H9 (cell line): Measurements from ENCODE around the gene TSPAN31. TPM values are rescaled to one million over a fixed set of nuclear protein-coding genes. Genes with fewer than 3 reads are reported as not detected.

Experiments
- DNase-seq: peaks from one replicate; pipeline ENCODE4 v3.0.0-alpha.2; 2017
- H2AFZ ChIP-seq: one replicate; pipeline ENCODE4 v1.6.1; 2013; ENCODE audit warnings: mild to moderate bottlenecking, low read length, control low read depth, moderate library complexity
- H2AK5ac ChIP-seq: 2 replicates; pipeline ENCODE4 v1.6.1; 2013; ENCODE audit warnings: low read length, control low read depth, mixed read lengths; ENCODE audit not compliant: insufficient read length
- H2BK120ac ChIP-seq: one replicate; pipeline ENCODE4 v1.6.1; 2013; ENCODE audit warnings: low read depth, mild to moderate bottlenecking, low read length, control low read depth, inconsistent platforms; ENCODE audit not compliant: poor library complexity, severe bottlenecking
- H2BK12ac ChIP-seq: 2 replicates; pipeline ENCODE4 v1.6.1; 2013; ENCODE audit warnings: low read length, control low read depth, mixed read lengths, low read depth; ENCODE audit not compliant: insufficient read length
- H2BK15ac ChIP-seq: 2 replicates; pipeline ENCODE4 v1.6.1; 2013; ENCODE audit warnings: low read depth, low read length, control low read depth
- H2BK20ac ChIP-seq: one replicate; pipeline ENCODE4 v1.6.1; 2013; ENCODE audit warnings: low read depth, mild to moderate bottlenecking, low read length, control low read depth, inconsistent platforms; ENCODE audit not compliant: poor library complexity, severe bottlenecking
- H2BK5ac ChIP-seq: 2 replicates; pipeline ENCODE4 v1.6.1; 2013; ENCODE audit warnings: low read length, control low read depth, mixed read lengths; ENCODE audit not compliant: insufficient read length
- H3K14ac ChIP-seq: 2 replicates; pipeline ENCODE4 v1.6.1; 2013; ENCODE audit warnings: low read length, control low read depth; ENCODE audit not compliant: insufficient read depth
- H3K18ac ChIP-seq: 2 replicates; pipeline ENCODE4 v1.6.1; 2013; ENCODE audit warnings: low read depth, mild to moderate bottlenecking, mixed read lengths, low read length, control low read depth; ENCODE audit not compliant: insufficient read length
- H3K23ac ChIP-seq: 2 replicates; pipeline ENCODE4 v1.6.1; 2013; ENCODE audit warnings: low read length, control low read depth, mixed read lengths, low read depth; ENCODE audit not compliant: insufficient read length
- H3K23me2 ChIP-seq: 2 replicates; pipeline ENCODE4 v1.6.1; 2013; ENCODE audit warnings: low read depth, mild to moderate bottlenecking, mixed read lengths, low read length, control low read depth; ENCODE audit not compliant: insufficient read length, poor library complexity, severe bottlenecking
- H3K27ac ChIP-seq: 2 replicates; pipeline ENCODE4 v1.5.1; 2013; ENCODE audit warnings: low read length, control low read depth, mixed read lengths, low read depth; ENCODE audit not compliant: insufficient read length
- H3K27me3 ChIP-seq: 2 replicates; pipeline ENCODE4 v1.6.1; 2013; ENCODE audit warnings: low read length, control low read depth, inconsistent platforms; ENCODE audit not compliant: insufficient read depth
- H3K4ac ChIP-seq: 2 replicates; pipeline ENCODE4 v1.6.1; 2013; ENCODE audit warnings: low read depth, mild to moderate bottlenecking, control low read depth, inconsistent platforms, low read length, moderate library complexity
- H3K4me1 ChIP-seq: 2 replicates; pipeline ENCODE4 v1.6.1; 2013; ENCODE audit warnings: low read length, control low read depth, inconsistent platforms; ENCODE audit not compliant: insufficient read depth
- H3K4me2 ChIP-seq: 2 replicates; pipeline ENCODE4 v1.6.1; 2013; ENCODE audit warnings: low read length, control low read depth, mixed read lengths; ENCODE audit not compliant: insufficient read length, insufficient read depth
- H3K56ac ChIP-seq: 2 replicates; pipeline ENCODE4 v1.6.1; 2013; ENCODE audit warnings: low read depth, mild to moderate bottlenecking, mixed read lengths, low read length, control low read depth; ENCODE audit not compliant: insufficient read length
- H3K79me1 ChIP-seq: 2 replicates; pipeline ENCODE4 v1.6.1; 2013; ENCODE audit warnings: low read depth, mild to moderate bottlenecking, moderate library complexity, low read length, control low read depth, inconsistent platforms; ENCODE audit not compliant: insufficient read depth, poor library complexity, severe bottlenecking
- H3K79me2 ChIP-seq: 2 replicates; pipeline ENCODE4 v1.6.1; 2013; ENCODE audit warnings: low read length, control low read depth, inconsistent platforms; ENCODE audit not compliant: insufficient read depth
- H3K9ac ChIP-seq: 2 replicates; pipeline ENCODE4 v1.6.1; 2013; ENCODE audit warnings: low read length, control low read depth, mixed read lengths; ENCODE audit not compliant: insufficient read length; ENCODE audit errors: extremely low read depth
- H3K9me3 ChIP-seq: one replicate; pipeline ENCODE4 v1.6.1; 2013; ENCODE audit warnings: low read depth, low read length, inconsistent platforms; ENCODE audit not compliant: control insufficient read depth
- H3T11ph ChIP-seq: one replicate; pipeline ENCODE4 v1.6.1; 2013; ENCODE audit warnings: mild to moderate bottlenecking, low read length, control low read depth, inconsistent platforms
- H4K20me1 ChIP-seq: one replicate; pipeline ENCODE4 v1.6.1; 2013; ENCODE audit not compliant: control insufficient read depth, insufficient read length, insufficient read depth
- H4K5ac ChIP-seq: 2 replicates; pipeline ENCODE4 v1.6.1; 2013; ENCODE audit warnings: low read depth, mild to moderate bottlenecking, mixed read lengths, low read length, control low read depth; ENCODE audit not compliant: insufficient read length
- H4K8ac ChIP-seq: replicated peaks from 2 replicates; pipeline ENCODE4 v1.6.1; 2013; ENCODE audit warnings: low read length, control low read depth, mixed read lengths, low read depth; ENCODE audit not compliant: insufficient read length
- H4K91ac ChIP-seq: 2 replicates; pipeline ENCODE4 v1.6.1; 2013; ENCODE audit warnings: low read depth, mild to moderate bottlenecking, moderate library complexity, mixed read lengths, low read length, control low read depth; ENCODE audit not compliant: insufficient read length
- H3K27ac Mint-ChIP-seq, 3 experiments: 2 replicates in 2 of 3; 3 replicates in 1 of 3; pipeline ENCODE4 v1.8.0; 2020 to 2021; ENCODE audit warnings: mixed read lengths in 3 of 3, mild to moderate bottlenecking in 1 of 3, moderate library complexity in 1 of 3
- H3K27me3 Mint-ChIP-seq: 2 replicates; pipeline ENCODE4 v1.8.0; 2021; ENCODE audit warnings: low read depth, mild to moderate bottlenecking, moderate library complexity, mixed read lengths
- H3K36me3 Mint-ChIP-seq, 3 experiments: 2 replicates in 2 of 3; 3 replicates in 1 of 3; pipeline ENCODE4 v1.8.0; 2020 to 2021; ENCODE audit warnings: low read depth in 3 of 3, mixed read lengths in 3 of 3; ENCODE audit not compliant: insufficient read depth in 1 of 3
- H3K4me1 Mint-ChIP-seq, 2 experiments: 2 replicates each; pipeline ENCODE4 v1.8.0; 2020; ENCODE audit warnings: mixed read lengths in 2 of 2
- H3K4me3 Mint-ChIP-seq, 2 experiments: 2 replicates in 1 of 2; 3 replicates in 1 of 2; pipeline ENCODE4 v1.8.0; 2020 to 2021; ENCODE audit warnings: mild to moderate bottlenecking in 2 of 2, mixed read lengths in 2 of 2, moderate library complexity in 1 of 2
- H3K9me3 Mint-ChIP-seq, 2 experiments: 2 replicates in 1 of 2; 3 replicates in 1 of 2; pipeline ENCODE4 v1.8.0; 2020; ENCODE audit warnings: mild to moderate bottlenecking in 2 of 2, mixed read lengths in 2 of 2, moderate library complexity in 1 of 2
- CTCF ChIP-seq: fragments of 200-600 bp; sonication (generic); conservative IDR thresholded peaks from 3 replicates; pipeline ENCODE4 v1.8.0; 2021; ENCODE audit warnings: antibody characterized with exemption, mild to moderate bottlenecking
- WGBS: extraction: QIAGEN DNeasy Blood & Tissue Kit; methylation state at CpG from one replicate; pipeline ENCODE4 v1.1.7; 2013; ENCODE audit warnings: missing lambda C conversion rate, low lambda C conversion rate, mixed read lengths; ENCODE audit not compliant: insufficient read length; ENCODE audit errors: extremely low coverage; 5-methylcytosine and 5-hydroxymethylcytosine counted together
- total RNA-seq: library from RNA; stranded (reverse); gene quantifications from 2 replicates; pipeline ENCODE4 v1.2.1, GENCODE V29; 2021

The TSPAN31 gene
- total RNA-seq, 1 experiment from 2014 or later, result 20.0 TPM

DNA sequence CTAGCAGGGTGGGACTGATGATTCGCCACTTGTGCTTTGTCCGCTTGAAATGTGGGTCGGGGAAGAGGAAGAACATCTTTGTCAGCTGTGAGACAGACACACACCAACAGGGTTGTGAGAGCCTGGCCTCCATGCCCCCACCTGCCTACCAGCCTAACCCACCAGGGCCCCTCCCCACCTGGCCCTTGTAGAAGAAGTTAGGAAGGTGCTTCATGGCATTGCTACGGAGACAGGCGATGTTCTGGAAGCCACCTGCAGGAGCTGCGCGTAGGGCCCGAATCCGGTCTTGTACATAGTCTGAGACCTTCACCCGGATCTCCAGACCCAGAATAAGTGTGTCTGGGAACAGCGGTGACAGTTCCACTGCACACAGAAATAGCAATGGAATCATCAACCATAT is 24.8 kb downstream of the TSPAN31 start:
- no peak overlapping the region for H2AK5ac ChIP-seq
- no peak overlapping the region for H3K9ac ChIP-seq
- H3K9me3 Mint-ChIP-seq, result no peaks in the 10 kb centered on the region
- no peak overlapping the region for H3K4ac ChIP-seq
- H3K9me3 ChIP-seq, result no peaks in the 10 kb centered on the region
- peak overlapping the region; percentile 3 to 21; a peak in 1 of 5 replicates for H3K4me3 Mint-ChIP-seq
- H3K4me1 ChIP-seq, result peaks cover 3% of the 10 kb centered on the region; the same call in 1 of the 2 replicates
- no peak overlapping the region for H2BK120ac ChIP-seq
- H4K5ac ChIP-seq, result no peak overlapping the region
- H3K56ac ChIP-seq, result no peak overlapping the region
- no peak overlapping the region for H3K27ac ChIP-seq
- H4K20me1 ChIP-seq, result no peaks in the 10 kb centered on the region
- no peak overlapping the region for H3T11ph ChIP-seq
- no peak overlapping the region for H2BK15ac ChIP-seq
- no peak overlapping the region for H2AFZ ChIP-seq
- no peaks in the 10 kb centered on the region for H3K79me1 ChIP-seq
- no peak for TF ChIP-seq CTCF
- no peak overlapping the region for H3K14ac ChIP-seq
- peaks cover 22 to 37% of the 10 kb centered on the region in 2 experiments for H3K4me1 Mint-ChIP-seq
- no peak overlapping the region for H3K27ac Mint-ChIP-seq
- no peak overlapping the region for H4K91ac ChIP-seq
- H3K23ac ChIP-seq, result no peak overlapping the region
- H3K27me3 Mint-ChIP-seq, result peaks cover 31% of the 10 kb centered on the region
- H3K4me2 ChIP-seq, result no peak overlapping the region
- no peaks in the 10 kb centered on the region for H3K79me2 ChIP-seq
- no peak overlapping the region for H4K8ac ChIP-seq
- no CpG with 5 or more reads among the region's 11 CpGs for WGBS
- DNase-seq, result no peak
- H3K27me3 ChIP-seq, result peaks cover 21% of the 10 kb centered on the region; the same call in 1 of the 2 replicates
- no peak overlapping the region for H2BK12ac ChIP-seq
- H2BK20ac ChIP-seq, result no peak overlapping the region
- no peak overlapping the region for H3K18ac ChIP-seq
- H3K36me3 Mint-ChIP-seq, result peaks cover 20 to 39% (median 31%) of the 10 kb centered on the region in 3 experiments
- peaks cover 33% of the 10 kb centered on the region for H3K23me2 ChIP-seq
- no peak overlapping the region for H2BK5ac ChIP-seq
